ENCODE data around the gene NHP2.
A peak's percentile ranks its signal among the peaks of the same experiment; 100 is the strongest.

Gene NHP2

GRCh38 chr5:178117923-178118701 is 35.6 kb downstream of the NHP2 start:
- Histone ChIP-seq H2AFZ (ENCODE audit: low read length) (no peak overlapping the region), H3K9ac (ENCODE audit: low read depth, low read length, poor library complexity) (no peak overlapping the region), H3K27me3 (ENCODE audit: control insufficient read depth in 3 of 3, insufficient read depth in 3 of 3, low read depth in 1 of 3, low read length in 3 of 3) (no peaks in the 10 kb centered on the region), H2BK15ac (ENCODE audit: low read length) (peak overlapping the region; percentile 55), H3K4me1 (ENCODE audit: control insufficient read depth in 2 of 2, insufficient read depth in 1 of 2, low read depth in 1 of 2, low read length in 2 of 2) (peaks cover 24 to 36% of the 10 kb centered on the region in 2 donors), H2BK120ac (ENCODE audit: low read depth, low read length) (peak overlapping the region; percentile 52), H3K18ac (ENCODE audit: low read length) (peak overlapping the region; percentile 80), H3K9me3 (replicated peaks in 1 of 2; ENCODE audit: control insufficient read depth in 2 of 2, insufficient read depth in 1 of 2, low read depth in 1 of 2, low read length in 2 of 2) (no peaks in the 10 kb centered on the region), H3K36me3 (replicated peaks in 1 of 2; ENCODE audit: control insufficient read depth in 2 of 2, insufficient read depth in 2 of 2, low read length in 2 of 2) (peaks cover 3 to 28% of the 10 kb centered on the region in 2 donors), H4K91ac (ENCODE audit: low read depth, low read length, poor library complexity) (no peak overlapping the region), H2AK5ac (ENCODE audit: low read depth, low read length) (peak overlapping the region; percentile 92), H4K8ac (ENCODE audit: low read depth, low read length) (no peak overlapping the region), H3K79me1 (ENCODE audit: low read depth, low read length) (peaks cover 2% of the 10 kb centered on the region), H3K23ac (ENCODE audit: low read depth, low read length, poor library complexity) (no peak overlapping the region), H3K27ac (replicated peaks; ENCODE audit: low read length) (no peak overlapping the region), H3K4me2 (ENCODE audit: insufficient read depth, low read length, poor library complexity, severe bottlenecking) (no peak overlapping the region), H2BK12ac (ENCODE audit: low read length) (peak overlapping the region; percentile 60), H3K4ac (ENCODE audit: low read length) (no peak overlapping the region), H2BK5ac (ENCODE audit: low read length) (no peak overlapping the region), H3K4me3 (ENCODE audit: low read length in 2 of 2) (no peak overlapping the region), H3K14ac (ENCODE audit: low read length) (no peak overlapping the region)
- no CpG with 5 or more reads among the region's 18 CpGs for WGBS, 2 donors (ENCODE audit: extremely low coverage in 2 of 2, insufficient read length in 2 of 2, insufficient replicate concordance in 1 of 2)
- no peak for DNase-seq (ENCODE audit: low spot score)

DNA sequence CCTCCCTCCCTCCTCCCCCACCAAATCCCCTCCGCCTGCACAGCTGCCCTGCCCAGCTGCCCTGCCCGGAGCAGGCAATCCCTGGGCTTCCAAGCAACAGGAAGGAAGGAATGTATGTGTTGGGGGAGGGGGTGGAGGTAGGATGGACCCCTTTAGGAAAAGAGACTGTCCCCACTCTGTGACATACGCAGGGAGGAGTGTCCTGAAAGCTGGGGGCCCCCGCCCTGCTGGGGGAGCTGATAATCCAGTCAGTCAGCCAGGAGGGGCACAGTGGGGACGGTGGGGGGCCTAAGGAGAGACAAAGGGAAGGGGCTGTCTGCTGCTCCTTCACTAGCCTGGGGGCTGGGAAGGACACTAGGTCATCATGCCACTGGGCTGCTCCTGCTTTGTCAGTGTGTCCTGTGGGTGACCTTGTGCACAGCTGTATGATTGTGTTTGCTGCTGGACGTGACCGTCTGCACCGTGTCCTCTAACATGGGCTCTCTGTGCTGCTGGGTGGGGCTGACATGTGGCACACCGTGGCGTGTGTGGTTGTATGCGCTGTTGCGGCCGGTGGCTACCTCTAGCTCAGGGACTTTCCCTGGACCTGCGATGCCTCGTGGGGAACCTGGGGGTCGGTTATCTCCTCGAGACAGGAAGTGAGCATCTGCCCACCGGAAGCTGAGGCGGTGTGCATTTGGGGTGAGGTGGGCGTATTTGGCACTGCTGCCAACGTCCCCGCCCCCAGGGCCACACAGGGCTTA is 37.4 kb downstream of the NHP2 start:
- Histone ChIP-seq H2BK12ac (ENCODE audit: low read length) (peak overlapping the region; percentile 63), H2BK5ac (ENCODE audit: low read length) (peak overlapping the region; percentile 89), H2AK5ac (ENCODE audit: low read depth, low read length) (peak overlapping the region; percentile 13), H3K18ac (ENCODE audit: low read length) (peak overlapping the region; percentile 86), H4K91ac (ENCODE audit: low read depth, low read length, poor library complexity) (no peak overlapping the region), H3K79me1 (ENCODE audit: low read depth, low read length) (peaks cover 2% of the 10 kb centered on the region), H3K4me3 (ENCODE audit: low read length in 2 of 2) (peak overlapping the region; percentile 47 to 90), H3K14ac (ENCODE audit: low read length) (peak overlapping the region; percentile 12), H3K9me3 (replicated peaks in 1 of 2; ENCODE audit: control insufficient read depth in 2 of 2, insufficient read depth in 1 of 2, low read depth in 1 of 2, low read length in 2 of 2) (peaks cover 2 to 7% of the 10 kb centered on the region in 2 donors), H3K36me3 (replicated peaks in 1 of 2; ENCODE audit: control insufficient read depth in 2 of 2, insufficient read depth in 2 of 2, low read length in 2 of 2) (peaks cover 0 to 11% of the 10 kb centered on the region in 2 donors), H2AFZ (ENCODE audit: low read length) (peak overlapping the region; percentile 73), H3K27me3 (ENCODE audit: control insufficient read depth in 3 of 3, insufficient read depth in 3 of 3, low read depth in 1 of 3, low read length in 3 of 3) (no peaks in the 10 kb centered on the region), H3K27ac (replicated peaks; ENCODE audit: low read length) (peak overlapping the region; percentile 94), H3K4ac (ENCODE audit: low read length) (no peak overlapping the region), H3K23ac (ENCODE audit: low read depth, low read length, poor library complexity) (peak overlapping the region; percentile 4), H3K9ac (ENCODE audit: low read depth, low read length, poor library complexity) (peak overlapping the region; percentile 75), H3K4me1 (ENCODE audit: control insufficient read depth in 2 of 2, insufficient read depth in 1 of 2, low read depth in 1 of 2, low read length in 2 of 2) (peaks cover 24 to 36% of the 10 kb centered on the region in 2 donors), H3K4me2 (ENCODE audit: insufficient read depth, low read length, poor library complexity, severe bottlenecking) (peak overlapping the region; percentile 85), H2BK15ac (ENCODE audit: low read length) (peak overlapping the region; percentile 52), H4K8ac (ENCODE audit: low read depth, low read length) (no peak overlapping the region), H2BK120ac (ENCODE audit: low read depth, low read length) (peak overlapping the region; percentile 76)
- no CpG with 5 or more reads among the region's 22 CpGs for WGBS, 2 donors (ENCODE audit: extremely low coverage in 2 of 2, insufficient read length in 2 of 2, insufficient replicate concordance in 1 of 2)
- peak; percentile 74 for DNase-seq (ENCODE audit: low spot score)

GRCh38 chr5:178115814-178116142 is 37.9 kb downstream of the NHP2 start:
- Histone ChIP-seq H3K36me3 (replicated peaks in 1 of 2; ENCODE audit: control insufficient read depth in 2 of 2, insufficient read depth in 2 of 2, low read length in 2 of 2) (peaks cover 0 to 5% of the 10 kb centered on the region in 2 donors), H3K4me2 (ENCODE audit: insufficient read depth, low read length, poor library complexity, severe bottlenecking) (peak overlapping the region; percentile 85), H2BK15ac (ENCODE audit: low read length) (peak overlapping the region; percentile 11), H2BK5ac (ENCODE audit: low read length) (peak overlapping the region; percentile 89), H3K4ac (ENCODE audit: low read length) (peak overlapping the region; percentile 5), H2AK5ac (ENCODE audit: low read depth, low read length) (peak overlapping the region; percentile 13), H3K27me3 (ENCODE audit: control insufficient read depth in 3 of 3, insufficient read depth in 3 of 3, low read depth in 1 of 3, low read length in 3 of 3) (no peaks in the 10 kb centered on the region), H2AFZ (ENCODE audit: low read length) (peak overlapping the region; percentile 73), H3K14ac (ENCODE audit: low read length) (peak overlapping the region; percentile 12), H4K8ac (ENCODE audit: low read depth, low read length) (peak overlapping the region; percentile 70), H4K91ac (ENCODE audit: low read depth, low read length, poor library complexity) (peak overlapping the region; percentile 60), H3K4me1 (ENCODE audit: control insufficient read depth in 2 of 2, insufficient read depth in 1 of 2, low read depth in 1 of 2, low read length in 2 of 2) (peaks cover 24 to 36% of the 10 kb centered on the region in 2 donors), H3K18ac (ENCODE audit: low read length) (peak overlapping the region; percentile 86), H2BK12ac (ENCODE audit: low read length) (peak overlapping the region; percentile 48), H2BK120ac (ENCODE audit: low read depth, low read length) (peak overlapping the region; percentile 76), H3K9me3 (replicated peaks in 1 of 2; ENCODE audit: control insufficient read depth in 2 of 2, insufficient read depth in 1 of 2, low read depth in 1 of 2, low read length in 2 of 2) (peaks cover 2 to 7% of the 10 kb centered on the region in 2 donors), H3K9ac (ENCODE audit: low read depth, low read length, poor library complexity) (peak overlapping the region; percentile 75), H3K27ac (replicated peaks; ENCODE audit: low read length) (peak overlapping the region; percentile 94), H3K23ac (ENCODE audit: low read depth, low read length, poor library complexity) (no peak overlapping the region), H3K79me1 (ENCODE audit: low read depth, low read length) (peaks cover 2% of the 10 kb centered on the region), H3K4me3 (ENCODE audit: low read length in 2 of 2) (peak overlapping the region; percentile 17 to 90)
- DNase-seq (ENCODE audit: low spot score), result peak; percentile 45
- WGBS, 2 donors (ENCODE audit: extremely low coverage in 2 of 2, insufficient read length in 2 of 2, insufficient replicate concordance in 1 of 2), result no CpG with 5 or more reads among the region's 7 CpGs
